Brain microvascular endothelial cell (primary cell): ENCODE data around the gene EML4.
"Not testable (repeated sequence)": the region's sequence is repeated elsewhere in the genome, so short reads cannot be mapped to it uniquely, and the experiment has no call there.

ENCODE experiments used
- DNase-seq: peaks from one replicate; pipeline ENCODE4 v3.0.0-alpha.2; 2020
- H3K27ac ChIP-seq: fragments of 250-450 bp; sonication (Bioruptor Pico); 2 replicates; pipeline ENCODE4 v1.5.1; 2020; ENCODE audit warnings: mild to moderate bottlenecking, moderate library complexity
- H3K27me3 ChIP-seq: fragments of 250-450 bp; sonication (Bioruptor Pico); replicated peaks from 2 replicates; pipeline ENCODE4 v1.5.1; 2020; ENCODE audit warnings: mild to moderate bottlenecking
- H3K36me3 ChIP-seq: fragments of 250-450 bp; sonication (Bioruptor Pico); replicated peaks from 2 replicates; pipeline ENCODE4 v1.5.1; 2020; ENCODE audit warnings: mild to moderate bottlenecking
- H3K4me3 ChIP-seq: 2 replicates; pipeline ENCODE4 v1.5.1; 2011; ENCODE audit warnings: low read depth, mild to moderate bottlenecking, control low read depth, low read length, moderate library complexity
- in situ Hi-C: cut with HindIII; loops from 2 replicates; pipeline ENCODE4 v1.10.0; 2017; ENCODE audit warnings: low sequenced_read_pairs, low pct_ligation_motif_present
- TF ChIP-seq, protein P1 (sequence below): IDR thresholded peaks from 2 replicates; pipeline ENCODE4 v1.5.1; 2011; ENCODE audit warnings: low read depth, mild to moderate bottlenecking, moderate library complexity, low read length, control low read depth, inconsistent platforms; ENCODE audit errors: missing control alignments

The EML4 gene

DNA sequence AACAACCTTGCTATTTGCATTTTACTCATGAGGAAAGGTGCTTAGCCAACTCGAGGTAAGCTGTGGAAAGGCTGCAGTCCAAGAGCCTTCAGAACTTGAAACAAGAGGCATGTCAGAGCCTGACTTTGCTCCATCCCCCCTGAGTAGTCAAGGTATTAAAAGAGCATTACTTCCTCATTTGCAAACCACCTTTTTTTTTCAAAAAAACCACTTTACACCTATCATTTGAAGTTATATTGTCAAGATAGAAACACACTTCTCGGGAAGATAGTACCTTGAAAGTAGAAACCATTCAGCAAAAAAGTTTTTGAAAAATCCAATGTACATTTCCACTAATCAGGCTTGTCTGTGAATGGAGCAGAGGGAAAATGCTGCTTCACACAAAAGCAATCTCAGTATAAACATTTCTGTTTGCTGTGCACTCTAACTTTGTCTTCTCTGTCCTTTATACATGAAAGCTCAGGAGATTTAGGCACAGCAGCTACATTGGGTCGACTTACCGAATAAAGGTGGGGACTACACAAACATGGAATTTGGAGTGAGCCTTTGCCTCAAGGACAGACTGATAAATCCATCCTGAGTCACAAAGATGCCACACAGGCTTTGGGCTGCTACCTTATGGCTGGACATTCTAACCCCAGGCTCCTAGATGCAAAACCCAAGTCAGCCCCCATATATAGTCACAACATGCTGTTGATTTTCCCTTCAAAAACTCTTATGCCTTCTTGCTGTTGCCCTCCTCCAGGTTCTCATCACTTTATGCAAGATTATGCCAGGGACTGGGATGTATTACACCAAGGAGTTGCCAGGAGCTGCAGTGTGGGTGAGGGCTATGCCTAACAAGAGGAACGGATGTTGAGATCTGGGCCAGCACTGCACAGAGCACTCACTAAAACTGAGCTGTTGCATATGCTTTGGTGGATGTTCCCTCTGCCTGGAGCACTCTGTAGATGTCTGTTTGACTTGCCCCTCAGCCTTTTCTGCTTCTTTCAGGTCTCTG lies 41.4 kb upstream of the EML4 start:
- in situ Hi-C loops, result no loop called here
- no peak overlapping the region for H3K4me3 ChIP-seq
- no peaks in the 10 kb centered on the region for H3K27me3 ChIP-seq
- TF ChIP-seq, protein P1, sequence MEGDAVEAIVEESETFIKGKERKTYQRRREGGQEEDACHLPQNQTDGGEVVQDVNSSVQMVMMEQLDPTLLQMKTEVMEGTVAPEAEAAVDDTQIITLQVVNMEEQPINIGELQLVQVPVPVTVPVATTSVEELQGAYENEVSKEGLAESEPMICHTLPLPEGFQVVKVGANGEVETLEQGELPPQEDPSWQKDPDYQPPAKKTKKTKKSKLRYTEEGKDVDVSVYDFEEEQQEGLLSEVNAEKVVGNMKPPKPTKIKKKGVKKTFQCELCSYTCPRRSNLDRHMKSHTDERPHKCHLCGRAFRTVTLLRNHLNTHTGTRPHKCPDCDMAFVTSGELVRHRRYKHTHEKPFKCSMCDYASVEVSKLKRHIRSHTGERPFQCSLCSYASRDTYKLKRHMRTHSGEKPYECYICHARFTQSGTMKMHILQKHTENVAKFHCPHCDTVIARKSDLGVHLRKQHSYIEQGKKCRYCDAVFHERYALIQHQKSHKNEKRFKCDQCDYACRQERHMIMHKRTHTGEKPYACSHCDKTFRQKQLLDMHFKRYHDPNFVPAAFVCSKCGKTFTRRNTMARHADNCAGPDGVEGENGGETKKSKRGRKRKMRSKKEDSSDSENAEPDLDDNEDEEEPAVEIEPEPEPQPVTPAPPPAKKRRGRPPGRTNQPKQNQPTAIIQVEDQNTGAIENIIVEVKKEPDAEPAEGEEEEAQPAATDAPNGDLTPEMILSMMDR, result no peak
- H3K27ac ChIP-seq, result no peak overlapping the region
- H3K36me3 ChIP-seq, result no peaks in the 10 kb centered on the region
- DNase-seq, result no peak

- H3K27ac ChIP-seq, result no peak overlapping the region
- TF ChIP-seq, protein P1, result no peak
- no peaks in the 10 kb centered on the region for H3K36me3 ChIP-seq
- in situ Hi-C loops, result no loop called here
- DNase-seq, result no peak
- H3K27me3 ChIP-seq, result no peaks in the 10 kb centered on the region
- H3K4me3 ChIP-seq, result no peak overlapping the region
Observed at GRCh38 chr2:42128721-42129486, 40.2 kb upstream of the EML4 start.

- in situ Hi-C loops, result no loop called here
- TF ChIP-seq, protein P1, result no peak
- Histone ChIP-seq H3K27me3 (no peaks in the 10 kb centered on the region), H3K36me3 (no peaks in the 10 kb centered on the region), H3K27ac (no peak overlapping the region), H3K4me3 (no peak overlapping the region)
- no peak for DNase-seq
Observed at GRCh38 chr2:42129487-42129852, 39.7 kb upstream of the EML4 start.

DNA sequence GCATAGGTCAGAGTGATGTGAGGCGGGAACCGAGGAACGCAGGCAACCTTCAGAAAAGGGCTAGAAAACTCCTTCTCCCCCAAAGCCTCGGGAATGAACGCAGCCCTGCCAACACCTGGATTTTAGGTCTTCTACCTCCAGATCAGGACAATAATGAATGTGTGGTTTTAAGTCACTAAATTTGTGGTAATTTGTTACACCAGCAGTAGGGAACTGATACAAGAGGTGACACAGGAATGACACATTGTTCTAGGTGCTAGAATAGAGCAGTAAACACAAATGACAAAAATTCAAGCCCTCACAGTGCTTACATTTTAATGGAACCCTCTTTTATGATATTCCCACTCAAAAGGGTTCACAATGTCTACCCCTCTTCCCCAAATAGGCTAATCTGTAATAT lies 39.2 kb upstream of the EML4 start:
- no peak overlapping the region for H3K27ac ChIP-seq
- in situ Hi-C loops, result no loop called here
- no peak for DNase-seq
- H3K36me3 ChIP-seq, result no peaks in the 10 kb centered on the region
- no peaks in the 10 kb centered on the region for H3K27me3 ChIP-seq
- TF ChIP-seq, protein P1, result no peak
- H3K4me3 ChIP-seq, result no peak overlapping the region

DNA sequence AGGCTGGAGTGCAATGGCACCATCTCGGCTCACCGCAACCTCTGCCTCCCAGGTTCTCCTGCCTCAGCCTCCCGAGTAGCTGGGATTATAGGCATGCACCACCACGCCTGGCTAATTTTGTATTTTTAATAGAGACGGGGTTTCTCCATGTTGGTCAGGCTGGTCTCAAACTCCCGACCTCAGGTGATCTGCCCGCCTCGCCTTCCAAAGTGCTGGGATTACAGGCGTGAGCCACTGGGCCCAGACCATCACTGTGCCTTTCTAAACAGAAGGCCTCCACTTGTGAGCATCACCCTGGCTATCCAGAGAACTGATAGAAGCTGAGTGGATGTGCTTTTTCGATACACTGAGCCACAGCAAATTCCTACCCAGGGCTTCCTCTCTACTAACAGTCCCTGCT lies 38.3 kb upstream of the EML4 start:
- H3K36me3 ChIP-seq, in situ Hi-C loops, H3K4me3 ChIP-seq, DNase-seq, H3K27ac ChIP-seq, H3K27me3 ChIP-seq: not testable (repeated sequence)

- no peak overlapping the region for H3K4me3 ChIP-seq
- TF ChIP-seq, protein P1, result no peak
- no peaks in the 10 kb centered on the region for H3K36me3 ChIP-seq
- no peaks in the 10 kb centered on the region for H3K27me3 ChIP-seq
- in situ Hi-C loops, result no loop called here
- peak overlapping the region; percentile 86 for H3K27ac ChIP-seq
- peak; percentile 49 for DNase-seq
Observed at GRCh38 chr2:42132191-42132965, 36.8 kb upstream of the EML4 start.
